Breast epithelium (tissue), 3 donors: ENCODE data around the gene NRIP2.

Source experiments
- CTCF ChIP-seq, 3 donors: fragments of 450-650 bp; IDR thresholded peaks; one replicate each; pipeline ENCODE4 v1.5.1; 2016 to 2017; ENCODE audit warnings: antibody characterized with exemption in 3 of 3, mild to moderate bottlenecking in 3 of 3, moderate library complexity in 3 of 3
- POLR2A ChIP-seq: fragments of 450-650 bp; IDR thresholded peaks from one replicate; pipeline ENCODE4 v1.6.1; 2016; ENCODE audit warnings: antibody characterized with exemption, mild to moderate bottlenecking, moderate library complexity
- POLR2AphosphoS5 ChIP-seq, 3 donors: sonication (generic); formaldehyde crosslinking; IDR thresholded peaks; one replicate each; pipeline ENCODE4 v1.6.1; 2017; ENCODE audit warnings: antibody characterized with exemption in 3 of 3

DNA sequence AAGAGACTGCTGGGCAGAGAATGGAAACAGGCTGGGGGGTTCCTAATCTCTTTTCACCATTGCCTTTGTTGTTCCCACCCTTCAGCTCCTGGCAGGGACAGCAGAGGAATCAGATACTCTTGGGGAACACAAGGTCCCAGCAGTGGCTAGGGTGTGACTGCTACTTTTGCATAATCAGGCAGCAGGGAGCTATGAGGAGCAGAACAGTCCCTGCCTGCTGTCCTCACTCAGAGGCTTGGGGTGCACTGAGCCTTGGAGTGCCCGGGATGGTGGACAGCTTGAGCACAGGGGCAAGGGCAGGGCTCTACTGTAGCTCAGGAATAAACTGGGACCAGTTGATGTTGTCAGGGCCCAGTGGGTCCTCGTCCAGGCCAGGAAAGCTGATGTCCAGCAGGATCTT, 23.5 kb upstream of the NRIP2 start:
- TF ChIP-seq CTCF (IDR thresholded peaks at IDR 0.05) (no peak), POLR2AphosphoS5 (IDR thresholded peaks at IDR 0.05) (no peak), POLR2A (no peak)
